GM12878 (cell line): ENCODE results near the gene VTCN1.

ENCODE experiments used
- CBFB ChIP-seq: IDR thresholded peaks from 2 replicates; pipeline ENCODE4 v1.6.1; 2016; ENCODE audit warnings: antibody characterized with exemption, low read depth
- CBX3 ChIP-seq: fragments of 200-600 bp; sonication (generic); IDR thresholded peaks from 2 replicates; pipeline ENCODE4 v1.6.1; 2016; ENCODE audit warnings: low read depth, borderline replicate concordance
- CHD2 ChIP-seq: IDR thresholded peaks from 2 replicates; pipeline ENCODE4 v1.6.1; 2011; ENCODE audit warnings: low read depth, low read length, improper control_type of control experiment, borderline replicate concordance
- JUND ChIP-seq: IDR thresholded peaks from 2 replicates; pipeline ENCODE4 v1.6.1; 2012; ENCODE audit warnings: low read depth, mild to moderate bottlenecking, low read length, improper control_type of control experiment, moderate library complexity
- MYC ChIP-seq: IDR thresholded peaks from 2 replicates; pipeline ENCODE4 v1.6.1; 2011; ENCODE audit warnings: mild to moderate bottlenecking, low read length, moderate library complexity, inconsistent platforms; ENCODE audit not compliant: insufficient read depth, insufficient replicate concordance, insufficient read length, severe bottlenecking
- NBN ChIP-seq: fragments of 450-650 bp; IDR thresholded peaks from 2 replicates; pipeline ENCODE4 v1.6.1; 2016
- POLR2AphosphoS5 ChIP-seq: IDR thresholded peaks from 2 replicates; pipeline ENCODE4 v1.6.1; 2011; ENCODE audit warnings: mild to moderate bottlenecking, low read length, inconsistent platforms
- POU2F2 ChIP-seq: IDR thresholded peaks from 3 replicates; pipeline ENCODE4 v1.6.1; 2011; ENCODE audit warnings: low read depth, mild to moderate bottlenecking, low read length, borderline replicate concordance
- TAF1 ChIP-seq: IDR thresholded peaks from 2 replicates; pipeline ENCODE4 v1.6.1; 2011; ENCODE audit warnings: mild to moderate bottlenecking, low read depth, low read length, borderline replicate concordance
- TF ChIP-seq, protein P1 (sequence below), 3 experiments: IDR thresholded peaks in 2 of 3; conservative IDR thresholded peaks in 1 of 3; 2 replicates each; pipeline ENCODE4 v1.5.1; 2011; ENCODE audit warnings: low read depth in 3 of 3, low read length in 3 of 3, mild to moderate bottlenecking in 3 of 3, control low read depth in 2 of 3, moderate library complexity in 2 of 3, inconsistent platforms in 1 of 3, mixed read lengths in 1 of 3; ENCODE audit not compliant: control insufficient read depth in 2 of 3, insufficient read depth in 1 of 3; ENCODE audit errors: extremely low read depth in 1 of 3

DNA sequence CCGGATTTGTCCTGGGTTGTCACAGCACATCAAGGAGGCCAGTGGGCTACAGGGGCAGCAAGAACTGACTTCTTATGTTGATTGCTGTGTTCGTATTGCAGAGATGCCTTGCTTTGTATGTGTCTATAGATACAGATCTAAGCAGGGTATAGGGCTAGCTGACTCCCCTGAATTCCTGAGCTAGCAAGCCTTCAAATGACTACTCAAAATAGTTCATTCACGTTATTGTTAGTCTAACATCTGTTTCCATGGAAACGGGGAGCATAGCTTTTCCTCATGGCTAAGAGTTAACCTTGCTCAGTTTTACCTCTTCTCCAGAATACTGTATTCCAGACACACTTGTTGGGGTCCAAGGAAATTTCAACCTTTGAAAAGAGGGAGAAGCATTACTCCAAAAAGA lies 113.3 kb downstream of the VTCN1 start:
- TF ChIP-seq MYC = no peak
- TF ChIP-seq JUND = no peak
- TF ChIP-seq NBN = no peak
- no peak for TF ChIP-seq CBX3
- TF ChIP-seq TAF1 = no peak
- TF ChIP-seq, protein P1, sequence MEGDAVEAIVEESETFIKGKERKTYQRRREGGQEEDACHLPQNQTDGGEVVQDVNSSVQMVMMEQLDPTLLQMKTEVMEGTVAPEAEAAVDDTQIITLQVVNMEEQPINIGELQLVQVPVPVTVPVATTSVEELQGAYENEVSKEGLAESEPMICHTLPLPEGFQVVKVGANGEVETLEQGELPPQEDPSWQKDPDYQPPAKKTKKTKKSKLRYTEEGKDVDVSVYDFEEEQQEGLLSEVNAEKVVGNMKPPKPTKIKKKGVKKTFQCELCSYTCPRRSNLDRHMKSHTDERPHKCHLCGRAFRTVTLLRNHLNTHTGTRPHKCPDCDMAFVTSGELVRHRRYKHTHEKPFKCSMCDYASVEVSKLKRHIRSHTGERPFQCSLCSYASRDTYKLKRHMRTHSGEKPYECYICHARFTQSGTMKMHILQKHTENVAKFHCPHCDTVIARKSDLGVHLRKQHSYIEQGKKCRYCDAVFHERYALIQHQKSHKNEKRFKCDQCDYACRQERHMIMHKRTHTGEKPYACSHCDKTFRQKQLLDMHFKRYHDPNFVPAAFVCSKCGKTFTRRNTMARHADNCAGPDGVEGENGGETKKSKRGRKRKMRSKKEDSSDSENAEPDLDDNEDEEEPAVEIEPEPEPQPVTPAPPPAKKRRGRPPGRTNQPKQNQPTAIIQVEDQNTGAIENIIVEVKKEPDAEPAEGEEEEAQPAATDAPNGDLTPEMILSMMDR (IDR thresholded peaks at IDR 0.05 in 2 of 3, conservative IDR thresholded peaks at IDR 0.05 in 1 of 3; ENCODE audit: control insufficient read depth in 2 of 3, extremely low read depth in 1 of 3, insufficient read depth in 1 of 3, low read depth in 3 of 3, low read length in 3 of 3) = no peak
- no peak for TF ChIP-seq CBFB
- no peak for TF ChIP-seq POLR2AphosphoS5
- TF ChIP-seq POU2F2 = no peak
- no peak for TF ChIP-seq CHD2
